ENCODE data around the gene ADGRG1.

DNA sequence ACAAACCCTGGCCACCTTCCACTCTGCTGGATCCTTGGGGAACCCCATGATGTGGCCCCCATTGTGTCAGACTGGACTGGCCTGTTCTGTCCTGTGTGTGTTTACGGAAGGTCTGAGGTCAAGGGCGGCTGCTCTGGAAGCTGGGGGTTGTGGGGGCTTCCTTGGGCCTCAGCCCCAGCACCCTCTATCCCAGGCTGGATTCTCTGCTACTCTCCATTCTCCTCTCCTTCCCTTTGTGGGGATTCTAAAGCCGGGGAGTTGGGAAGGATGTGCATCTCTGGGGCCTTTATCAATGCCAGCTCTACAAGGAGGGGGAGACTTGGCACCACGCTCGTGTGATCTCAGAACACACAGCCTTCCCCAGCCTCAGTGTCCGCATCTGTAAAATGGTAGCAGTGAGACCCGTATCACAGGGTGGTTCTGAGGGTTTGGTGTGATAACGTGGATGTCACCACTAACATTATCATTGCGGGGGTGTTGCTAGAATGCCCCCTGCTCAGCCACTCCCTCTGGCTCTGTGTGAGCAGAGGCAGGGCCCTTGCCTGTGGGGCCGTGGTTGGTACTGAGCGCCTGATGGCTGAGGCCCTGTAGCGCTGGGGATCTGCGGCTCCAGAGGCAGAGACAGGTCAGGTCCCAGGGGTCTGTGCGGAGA, 18.1 kb downstream of the ADGRG1 start:
- TF ChIP-seq CTCF (IDR thresholded peaks at IDR 0.05) (no peak), EZH2 (IDR thresholded peaks at IDR 0.05; ENCODE audit: borderline replicate concordance, insufficient read depth, low read depth, low read length, poor library complexity, severe bottlenecking) (no peak)

All from B cell (primary cell).